Ovary (tissue), 3 donors: ENCODE results near the gene TTC33.

Experiments used
- CTCF ChIP-seq, 3 donors: fragments of 450-650 bp in 2 of 3; fragments of 200-600 bp in 1 of 3; IDR thresholded peaks; one replicate each; pipeline versions ENCODE4 v1.5.1 to v1.8.0; 2016 to 2022; ENCODE audit warnings: antibody characterized with exemption in 3 of 3, mild to moderate bottlenecking in 1 of 3
- EP300 ChIP-seq: sonication (generic); formaldehyde crosslinking; IDR thresholded peaks from one replicate; pipeline ENCODE4 v1.6.1; 2017; ENCODE audit warnings: antibody characterized with exemption
- POLR2A ChIP-seq: fragments of 450-650 bp; IDR thresholded peaks from one replicate; pipeline ENCODE4 v1.6.1; 2017; ENCODE audit warnings: antibody characterized with exemption, mild to moderate bottlenecking, moderate library complexity
- donor health status: DM: no; HTN: no; CAD: no.

DNA sequence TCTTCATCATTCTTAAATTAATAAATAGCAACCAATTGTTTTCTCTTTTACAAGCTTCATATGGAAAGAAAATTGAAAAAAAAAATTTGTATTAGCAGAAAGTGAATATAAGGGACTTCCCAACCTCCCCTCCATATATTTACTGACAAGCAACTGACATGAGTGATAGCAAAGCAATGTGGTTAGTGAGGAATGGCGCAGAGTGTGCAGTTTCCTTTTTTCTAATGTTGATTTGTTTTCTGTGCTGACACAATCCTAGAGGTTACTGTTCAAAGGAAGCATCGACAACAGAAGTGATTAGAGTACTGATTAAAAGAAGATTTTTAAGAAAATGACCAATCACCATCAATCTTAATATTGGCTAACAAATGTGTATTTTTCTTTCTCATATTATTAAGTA, 77.7 kb downstream of the TTC33 start:
- no peak for TF ChIP-seq CTCF (IDR thresholded peaks at IDR 0.05)
- TF ChIP-seq POLR2A = no peak
- no peak for TF ChIP-seq EP300
